GM18861 (cell line): ENCODE measurements around the gene NAGLU.

Source experiments
- ATAC-seq: cut with Tn5 transposase; IDR thresholded peaks from one replicate; pipeline ENCODE4 v1.9.1; 2021; ENCODE audit not compliant: unreplicated experiment

The NAGLU gene

DNA sequence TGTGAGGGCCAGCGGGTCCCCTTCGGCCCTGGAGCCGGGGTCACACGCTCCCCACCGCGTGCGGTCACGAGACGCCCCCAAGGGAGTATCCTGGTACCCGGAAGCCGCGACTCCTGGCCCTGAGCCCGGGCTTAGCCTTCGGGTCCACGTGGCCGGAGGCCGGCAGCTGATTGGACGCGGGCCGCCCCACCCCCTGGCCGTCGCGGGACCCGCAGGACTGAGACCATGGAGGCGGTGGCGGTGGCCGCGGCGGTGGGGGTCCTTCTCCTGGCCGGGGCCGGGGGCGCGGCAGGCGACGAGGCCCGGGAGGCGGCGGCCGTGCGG is at the start of gene NAGLU:
Gene NAGLU (plus strand): TSS at position 194 of the 324 bp plus-strand sequence. CDS start 32 bp downstream, at position 226.
- peak; percentile 63 for ATAC-seq

DNA sequence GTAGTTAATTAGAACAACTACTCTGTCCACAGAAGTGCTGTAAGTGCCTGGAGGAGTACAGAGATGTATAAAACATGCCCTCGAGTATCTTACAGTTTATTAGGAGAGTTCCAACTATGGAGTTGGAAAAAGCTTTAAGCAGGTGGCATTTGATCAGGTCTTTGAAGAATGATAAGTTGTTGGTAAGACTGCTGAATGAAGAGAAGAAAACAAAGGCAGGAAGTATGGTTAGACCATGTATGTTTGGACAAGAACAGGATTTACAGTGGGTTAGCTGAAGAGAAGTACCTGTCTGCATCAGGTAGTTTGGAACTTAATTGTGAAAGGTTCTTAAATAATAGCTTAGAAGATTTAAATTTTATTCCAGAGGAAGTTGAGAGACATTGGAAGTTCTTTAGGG is 48.0 kb upstream of the NAGLU start:
- ATAC-seq: no peak

DNA sequence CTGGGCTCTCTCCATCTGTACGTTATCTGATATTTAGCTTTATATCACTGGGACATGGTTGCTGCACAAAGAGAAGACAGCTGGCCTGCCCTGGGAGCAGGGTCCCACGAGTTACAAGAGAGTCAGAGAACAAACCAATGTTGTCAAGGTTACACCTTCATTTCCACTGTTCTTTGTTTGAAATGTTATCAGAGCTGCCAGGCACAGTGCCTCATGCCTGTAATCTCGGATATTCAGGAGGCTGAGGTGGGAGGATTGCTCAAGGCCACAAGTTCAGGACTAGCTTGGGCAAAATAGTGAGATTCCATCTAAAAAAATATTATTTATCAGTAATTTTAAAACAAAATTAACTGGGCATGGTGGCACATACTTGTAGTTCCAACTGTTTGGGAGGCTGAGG is 42.7 kb upstream of the NAGLU start:
- no peak for ATAC-seq

DNA sequence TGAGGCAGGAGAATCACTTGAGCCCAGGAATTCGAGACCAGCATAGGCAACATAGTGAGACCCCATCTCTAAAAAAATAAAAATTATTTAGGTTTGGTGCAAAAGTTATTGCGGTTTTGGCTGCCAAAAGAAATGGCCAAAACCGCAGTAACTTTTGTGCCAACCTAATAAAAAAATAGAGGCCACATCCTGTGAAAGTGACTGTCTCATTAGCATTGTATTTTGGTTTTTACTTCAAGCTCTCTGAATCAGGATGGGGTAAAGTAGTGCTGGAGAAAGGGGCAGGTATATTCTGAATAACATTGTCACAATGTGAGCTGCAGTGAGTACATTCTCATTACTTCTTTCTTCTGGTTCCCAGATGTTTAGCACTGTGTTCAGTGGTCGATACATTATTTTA is 41.4 kb upstream of the NAGLU start:
- no peak for ATAC-seq

DNA sequence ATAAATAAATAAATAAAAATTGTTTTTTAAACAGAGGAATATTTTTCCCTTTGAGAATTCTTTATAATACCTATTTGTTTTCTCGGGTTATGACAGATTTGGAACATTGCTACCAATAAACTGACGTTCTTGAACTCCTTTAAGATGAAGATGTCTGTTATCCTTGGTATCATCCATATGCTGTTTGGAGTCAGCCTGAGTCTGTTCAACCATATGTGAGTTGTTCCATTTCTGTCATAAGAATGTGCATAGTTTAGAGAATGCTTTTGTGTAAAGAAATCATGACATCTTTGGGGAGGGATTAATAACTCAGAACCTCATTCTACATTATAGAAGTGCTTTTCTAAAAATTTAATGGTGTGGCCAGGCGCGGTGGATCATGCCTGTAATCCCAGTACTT is 37.2 kb upstream of the NAGLU start:
- ATAC-seq: no peak

DNA sequence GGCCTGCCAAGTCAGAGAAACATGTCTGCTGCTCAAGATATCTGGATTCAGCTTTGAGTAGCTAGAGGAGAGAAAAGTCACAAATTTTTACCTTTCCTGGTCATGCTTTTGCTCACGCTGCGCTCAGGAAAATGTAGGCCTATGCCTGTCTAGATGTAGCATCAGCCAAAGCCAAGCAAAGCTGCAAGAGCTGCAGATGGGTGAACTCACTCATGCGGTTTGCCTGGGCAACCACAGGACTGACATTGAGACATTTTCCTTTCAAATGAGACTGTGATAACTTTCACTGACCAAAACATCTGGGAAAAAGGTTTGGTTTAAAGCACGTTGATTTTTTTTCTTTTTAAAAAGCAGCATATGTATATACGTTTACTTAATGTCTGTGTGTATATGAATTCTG is 34.0 kb upstream of the NAGLU start:
- no peak for ATAC-seq

DNA sequence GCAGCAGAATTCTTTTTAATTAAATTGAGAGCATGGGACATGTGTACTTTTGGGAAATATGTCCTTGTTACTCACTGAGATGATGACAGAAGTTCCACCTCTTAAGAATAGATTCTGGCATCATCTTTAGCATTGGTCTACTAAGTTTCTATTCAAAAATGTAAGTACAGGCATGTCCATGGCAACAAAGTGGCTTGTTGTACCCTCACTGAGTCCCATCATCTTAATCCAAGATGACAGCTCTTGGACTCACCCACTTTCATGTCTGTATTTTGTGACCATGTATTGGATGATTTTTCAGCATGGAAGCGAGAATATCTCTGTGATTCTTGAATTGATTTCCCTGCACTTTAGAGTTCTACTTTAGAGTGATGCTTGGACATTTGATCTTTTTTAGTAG is 33.1 kb upstream of the NAGLU start:
- no peak for ATAC-seq

DNA sequence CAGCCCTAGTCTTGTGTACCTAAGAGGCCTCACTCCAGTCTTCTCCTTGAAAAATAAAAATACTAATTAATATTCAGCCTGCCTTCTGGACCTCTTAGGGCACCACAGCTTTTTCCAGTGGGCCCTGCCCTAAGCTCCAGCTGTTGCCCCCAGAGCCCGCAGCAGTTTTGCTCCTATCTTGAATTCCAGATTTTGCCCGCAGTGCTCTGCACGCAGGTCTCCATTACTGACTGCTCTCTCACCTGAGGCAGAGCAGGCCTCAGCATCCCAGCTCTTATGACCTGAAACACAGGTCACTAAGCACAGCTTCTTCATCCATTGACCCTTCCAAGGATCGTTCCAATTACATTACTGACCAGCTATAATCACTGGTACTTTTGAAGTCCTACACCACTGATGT is 28.4 kb upstream of the NAGLU start:
- ATAC-seq: no peak

DNA sequence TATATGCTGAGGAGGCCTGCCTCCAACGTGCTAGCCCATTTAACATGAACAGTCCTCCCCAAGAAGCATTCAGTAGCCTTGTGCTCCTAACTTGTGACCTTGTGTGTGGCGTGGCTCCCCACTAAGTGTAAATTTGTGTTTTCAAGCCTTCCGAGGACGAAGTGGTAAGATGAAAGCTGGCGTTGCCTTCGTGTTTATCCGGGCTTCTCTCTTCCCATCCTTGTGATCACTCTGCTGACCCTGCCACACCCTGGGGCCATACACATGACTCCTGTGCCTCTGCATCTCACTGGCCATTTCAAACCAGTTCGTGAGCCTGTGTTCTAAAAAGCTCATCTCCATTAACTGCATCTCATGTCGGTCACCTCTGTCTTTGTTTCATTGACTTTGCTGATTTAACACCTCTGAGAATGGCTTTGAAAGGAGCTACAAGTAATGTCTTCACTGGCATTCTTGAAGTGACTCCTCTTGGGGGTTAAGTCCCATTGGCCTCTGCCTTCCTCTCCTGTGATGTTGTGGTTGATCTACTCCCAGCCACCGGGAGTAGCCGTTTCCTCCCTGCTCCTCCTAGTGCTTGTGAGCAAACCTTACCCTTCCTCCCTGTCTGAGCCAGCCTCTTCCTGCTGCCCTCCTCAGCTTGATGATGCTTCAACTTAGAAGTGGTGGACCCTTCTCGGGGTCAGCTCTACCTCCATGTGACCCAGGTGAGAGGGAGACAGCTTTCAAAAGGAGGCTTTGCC is 27.4 kb upstream of the NAGLU start:
- no peak for ATAC-seq

DNA sequence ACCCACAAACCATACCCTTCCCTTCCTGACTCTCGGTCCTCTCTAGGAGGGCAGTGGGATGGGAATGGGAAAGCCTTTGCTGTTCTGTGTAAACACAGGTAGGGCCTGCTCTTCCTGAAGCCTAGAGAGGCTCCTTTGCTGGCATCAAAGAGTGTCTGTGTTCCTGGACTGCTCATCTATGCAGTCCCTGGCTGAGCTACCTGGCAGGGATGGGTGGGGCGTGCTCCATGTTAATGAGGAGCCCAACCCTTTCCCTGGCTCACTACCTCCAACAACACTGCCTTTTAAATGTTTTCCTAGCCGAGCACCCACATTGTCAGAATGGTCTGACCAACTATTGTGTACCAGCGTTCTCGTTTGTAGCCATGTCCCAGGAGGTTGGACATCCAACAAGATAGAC is 26.6 kb upstream of the NAGLU start:
- ATAC-seq: no peak

DNA sequence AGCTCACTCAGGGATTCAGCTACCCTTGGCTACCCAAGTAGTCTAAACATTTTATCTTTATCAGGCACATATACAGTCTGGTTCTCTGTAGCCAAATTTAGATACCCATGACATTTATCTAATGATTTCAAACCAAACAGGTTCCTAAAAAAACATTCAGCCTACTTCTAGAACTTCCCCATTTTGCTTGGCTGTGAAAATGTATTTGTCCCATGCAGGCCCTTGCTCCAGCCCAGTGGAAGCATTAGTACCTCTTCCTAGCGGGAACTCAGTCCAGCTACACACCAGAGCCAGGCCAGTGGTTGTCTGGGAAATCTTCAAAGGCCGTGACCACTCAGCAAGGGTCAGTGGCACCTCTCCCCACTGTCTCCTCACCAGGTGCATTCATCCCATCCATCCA is 26.2 kb upstream of the NAGLU start:
- no peak for ATAC-seq

DNA sequence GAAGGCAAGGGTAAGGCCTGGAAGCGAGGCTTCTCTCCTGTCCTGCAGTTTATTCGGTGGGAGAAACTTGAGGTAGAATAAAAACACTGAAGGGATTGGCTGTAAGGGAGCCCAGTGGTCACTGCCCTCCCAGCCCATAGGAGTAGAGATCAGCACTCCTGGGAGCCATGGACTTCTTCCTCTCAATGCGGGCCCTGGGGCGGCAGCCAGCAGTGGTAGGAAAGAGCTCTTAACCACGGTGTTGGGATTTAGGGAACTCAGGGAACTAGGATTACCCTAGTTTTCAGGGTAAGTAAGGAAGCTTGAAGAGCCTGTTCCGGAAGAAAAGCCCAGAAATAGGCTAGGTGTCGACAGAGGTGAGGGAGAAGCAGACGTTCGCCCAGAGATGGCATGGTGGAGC is 23.8 kb upstream of the NAGLU start:
- no peak for ATAC-seq

DNA sequence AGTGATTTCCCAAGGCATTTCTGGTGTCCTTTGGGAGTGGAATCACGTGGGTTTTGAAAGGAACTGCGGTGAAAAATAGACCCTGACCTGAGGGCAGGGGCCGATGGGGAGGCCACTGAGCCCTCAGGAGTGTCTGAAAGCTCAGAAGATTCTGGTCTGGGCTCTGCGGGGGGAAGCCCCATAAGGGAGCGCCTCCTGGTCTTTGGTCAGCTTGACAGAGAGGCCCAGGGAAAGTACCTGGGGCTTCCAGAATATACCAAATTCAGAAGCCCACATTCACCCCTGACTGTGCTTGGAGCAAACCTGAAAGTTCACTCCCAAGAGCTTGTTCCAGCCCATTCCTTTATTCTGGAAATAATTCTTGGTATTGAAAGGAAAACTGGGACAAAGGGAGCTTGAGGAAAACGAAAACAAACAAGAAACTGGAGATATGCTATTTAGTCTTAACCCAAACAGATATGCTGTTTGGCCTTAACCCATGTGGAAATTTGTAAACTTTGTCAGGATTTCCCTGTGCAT is 23.2 kb upstream of the NAGLU start:
- ATAC-seq: no peak

DNA sequence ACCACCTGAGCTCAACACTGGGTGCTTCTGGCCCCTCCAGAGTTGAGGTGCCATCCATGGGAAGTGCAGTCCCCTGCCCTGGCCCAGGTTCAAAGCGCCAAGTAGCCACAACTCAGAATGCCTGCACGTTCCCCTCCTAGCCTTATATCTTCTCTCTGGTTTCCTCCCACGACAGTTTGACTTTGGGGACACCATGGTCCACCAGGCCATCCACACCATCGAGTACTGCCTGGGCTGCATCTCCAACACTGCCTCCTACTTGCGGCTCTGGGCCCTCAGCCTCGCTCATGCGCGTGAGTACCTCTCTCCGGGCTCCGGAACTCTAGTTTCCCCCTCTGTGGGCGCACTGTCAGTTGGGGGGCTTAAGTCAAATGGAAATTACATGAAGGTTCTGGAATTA is 22.4 kb upstream of the NAGLU start:
- ATAC-seq: no peak

DNA sequence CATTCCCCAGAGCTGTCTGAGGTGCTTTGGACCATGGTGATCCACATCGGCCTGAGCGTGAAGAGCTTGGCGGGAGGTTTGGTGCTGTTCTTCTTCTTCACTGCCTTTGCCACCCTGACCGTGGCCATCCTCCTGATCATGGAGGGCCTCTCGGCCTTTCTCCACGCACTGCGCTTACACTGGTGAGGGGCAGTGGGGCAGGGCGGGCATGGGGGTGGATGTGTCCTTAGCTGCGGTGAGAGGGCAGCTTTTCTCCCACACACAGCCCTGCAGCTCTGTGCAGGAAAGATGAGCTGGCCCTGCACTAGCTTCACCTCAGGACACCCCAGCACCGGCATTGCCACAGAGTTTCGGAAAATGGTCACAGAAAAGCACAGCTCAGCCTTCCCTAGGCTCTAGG is 21.8 kb upstream of the NAGLU start:
- no peak for ATAC-seq

DNA sequence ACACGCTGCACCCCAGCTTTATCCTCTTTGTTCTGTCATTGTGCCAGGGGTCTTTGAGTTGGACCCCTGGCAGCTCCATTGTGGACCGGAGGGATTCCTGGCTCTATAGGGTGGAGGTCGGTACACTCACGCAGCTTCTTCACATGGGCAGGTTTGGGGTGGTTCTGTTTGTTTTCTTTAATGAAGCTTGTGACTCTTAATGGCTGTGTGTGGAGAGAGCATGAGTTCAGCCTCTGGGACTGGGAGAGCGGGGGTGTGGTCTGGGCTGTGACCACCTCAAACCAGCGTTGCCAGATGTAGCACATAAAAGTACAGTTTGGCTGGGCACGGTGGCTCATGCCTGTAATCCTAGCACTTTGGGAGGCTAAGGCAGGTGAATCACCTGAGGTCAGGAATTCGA is 21.2 kb upstream of the NAGLU start:
- no peak for ATAC-seq

DNA sequence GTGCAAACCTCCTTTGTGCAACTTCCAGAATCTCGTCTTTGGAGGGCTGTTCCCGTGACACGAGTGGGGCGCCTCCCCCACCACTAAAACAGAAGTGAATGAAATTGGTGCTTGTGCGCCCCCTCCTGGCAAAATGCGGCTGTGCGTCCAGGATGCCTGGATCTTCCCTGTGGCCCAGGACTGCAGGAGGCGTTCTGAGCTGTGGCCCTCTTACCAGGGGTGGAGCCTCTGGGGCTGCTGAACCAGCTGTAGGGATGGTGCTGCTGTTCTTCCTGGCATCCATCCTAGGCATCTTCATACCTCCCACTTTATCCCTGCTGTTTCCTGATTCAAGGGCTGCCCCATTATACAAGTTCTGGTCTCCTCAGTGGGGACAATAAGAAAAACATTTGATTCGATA is 18.5 kb upstream of the NAGLU start:
- ATAC-seq: no peak

DNA sequence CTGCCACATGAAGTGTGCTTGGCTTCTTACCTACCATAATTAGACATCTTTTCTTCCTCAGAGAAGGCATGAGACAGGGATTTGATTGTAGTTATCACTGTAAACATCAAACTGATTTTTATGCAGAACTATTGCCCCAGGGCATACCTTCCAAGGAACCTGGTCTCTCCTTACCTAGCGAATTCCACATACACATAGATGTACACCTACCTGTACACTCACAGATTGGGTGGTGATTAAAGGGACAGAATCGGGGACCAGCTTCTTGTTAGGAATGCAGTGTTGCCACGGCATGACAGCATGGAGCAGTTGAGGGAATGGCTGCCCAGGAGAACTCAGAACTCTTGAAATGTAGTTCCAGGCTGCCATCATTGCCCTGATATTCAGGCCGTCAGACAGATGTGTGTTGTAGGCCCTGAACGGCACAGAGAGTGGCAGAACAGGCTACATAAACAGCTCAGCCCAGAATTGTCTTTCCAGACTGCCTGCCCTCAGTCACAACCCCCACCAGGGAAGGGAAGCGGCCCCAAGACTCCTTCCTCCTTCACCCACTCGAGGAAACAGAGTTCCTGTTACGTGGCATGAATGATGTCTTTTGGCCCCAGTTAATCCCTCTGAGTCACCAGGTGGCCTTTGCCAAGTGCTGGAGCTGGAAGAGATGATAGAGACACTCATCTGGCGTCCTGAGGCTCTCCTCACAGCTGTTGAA is 17.8 kb upstream of the NAGLU start:
- ATAC-seq: no peak

DNA sequence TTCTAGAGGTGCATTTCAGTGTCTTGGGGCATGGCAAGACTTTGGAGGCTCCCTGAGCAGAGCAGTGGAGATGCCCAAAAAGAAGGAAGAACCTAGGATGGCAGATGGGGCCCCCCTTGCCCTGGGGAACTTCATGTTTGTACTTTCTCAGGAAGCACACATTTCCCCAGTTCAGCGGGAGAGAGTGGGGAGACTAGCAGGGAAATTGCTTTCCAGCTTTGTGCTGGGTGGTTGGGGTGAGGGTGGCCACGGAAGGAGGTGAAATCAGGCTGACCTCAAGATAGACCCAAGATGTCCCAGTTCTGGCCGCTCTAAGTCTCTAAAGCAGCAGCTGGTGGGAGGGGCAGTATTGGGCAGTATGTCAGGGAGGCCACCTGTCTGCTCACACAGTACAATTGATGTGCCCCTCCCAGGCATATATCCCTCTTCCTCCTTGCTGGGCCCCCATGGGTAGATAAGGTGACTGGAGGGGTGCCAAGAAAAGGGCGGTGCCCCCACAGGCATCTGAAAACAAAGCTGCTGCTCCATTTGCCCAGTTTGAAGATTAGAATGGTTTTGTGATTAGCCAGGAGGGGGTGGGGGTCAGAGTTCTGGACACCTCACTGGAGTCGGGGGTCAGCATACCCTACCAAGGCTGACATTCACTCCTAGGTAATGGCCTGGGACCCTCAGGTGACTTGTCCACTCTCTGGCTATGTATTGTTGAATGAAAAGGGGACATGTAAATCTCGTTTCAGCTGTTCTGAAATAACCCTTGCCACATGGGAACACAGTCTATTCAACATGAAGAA is 17.1 kb upstream of the NAGLU start:
- no peak for ATAC-seq

DNA sequence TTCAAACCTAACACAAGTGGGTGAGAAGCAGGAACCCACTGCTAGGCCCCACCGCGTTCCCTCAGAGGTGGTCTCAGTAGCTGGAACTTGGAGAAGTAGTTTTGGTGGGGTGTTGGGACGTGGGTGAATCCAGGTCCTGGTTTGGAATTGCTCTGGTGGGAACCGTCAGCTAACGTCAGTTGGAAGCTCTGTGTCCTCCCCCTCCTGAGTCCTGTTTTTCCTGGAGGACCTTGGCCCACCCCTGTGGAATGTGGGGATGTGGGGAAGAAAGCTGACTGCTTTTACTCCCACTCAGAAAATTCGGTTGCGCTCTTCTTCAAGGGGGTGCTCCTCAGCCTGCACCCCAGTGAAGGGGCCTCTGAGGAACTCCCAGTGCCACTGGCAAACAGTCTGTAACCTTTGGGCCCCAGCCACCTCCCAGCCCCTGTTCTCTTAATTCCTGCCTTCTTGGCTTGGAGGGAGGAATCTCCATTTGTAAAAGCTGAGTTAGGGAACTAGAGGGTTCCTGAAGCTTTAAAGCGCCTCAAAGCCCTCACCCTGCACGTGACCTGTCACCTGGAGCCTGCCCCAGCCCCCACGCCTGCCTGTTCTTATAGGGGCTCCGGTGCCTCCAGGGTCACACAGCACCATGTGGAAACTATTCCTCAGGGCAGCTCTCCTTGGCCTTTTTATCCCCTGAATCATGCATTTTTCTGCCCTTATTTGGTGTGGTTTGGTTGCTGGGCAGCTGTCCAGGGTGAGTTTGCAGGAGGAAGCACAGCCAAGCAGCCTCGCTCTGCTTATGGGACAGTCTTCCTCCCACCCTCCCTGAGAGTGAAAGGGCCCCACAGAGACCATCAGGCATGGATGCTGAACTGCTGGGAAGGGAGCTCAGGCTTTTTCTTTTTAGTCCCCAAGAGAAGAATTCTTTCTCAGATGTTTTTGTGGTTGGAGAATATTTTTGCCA is 16.2 kb upstream of the NAGLU start:
- no peak for ATAC-seq

DNA sequence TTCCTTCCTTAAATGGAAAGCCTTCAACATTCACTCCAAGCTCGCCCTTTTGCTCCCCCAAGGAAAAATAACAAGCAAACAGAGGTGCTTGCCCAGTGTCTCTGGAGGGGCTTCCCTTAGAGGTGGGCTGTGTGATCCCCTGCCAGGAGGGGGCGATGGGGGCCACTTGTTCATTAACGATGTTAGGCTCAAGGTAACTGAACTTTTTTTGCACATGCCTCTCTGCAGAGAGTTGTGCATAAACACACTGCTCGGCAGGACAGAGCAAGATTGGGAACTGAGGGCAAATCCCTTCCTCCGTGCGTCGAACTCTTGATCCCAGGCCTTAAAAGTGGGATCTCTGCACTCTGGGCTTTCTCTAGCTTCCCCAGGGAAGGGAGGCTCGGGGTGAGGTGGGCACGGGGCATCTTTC is 15.5 kb upstream of the NAGLU start:
- no peak for ATAC-seq
